B cell (primary cell): ENCODE results near the gene ANTXR2. TPM values are rescaled to one million over a fixed set of nuclear protein-coding genes. Genes with fewer than 3 reads are reported as not detected.

ENCODE experiments used
- ATAC-seq: fragments of 200-7000 bp; cut with Tn5 transposase; one replicate; pipeline ENCODE4 v1.10.0; 2021; ENCODE audit warnings: low read depth, mild to moderate bottlenecking, moderate number of reproducible peaks, moderate library complexity
- CTCF ChIA-PET: fragments of 350-600 bp; sonication (Branson Sonifier 250); formaldehyde crosslinking; loops from one replicate; lab custom pipeline; 2021; ENCODE audit warnings: antibody characterized with exemption, inconsistent platforms; lab: Charles Lee
- POLR2A ChIA-PET: fragments of 350-600 bp; sonication (Branson Sonifier 250); formaldehyde crosslinking; loops from one replicate; lab custom pipeline; 2021; ENCODE audit warnings: antibody characterized with exemption; lab: Charles Lee
- DNase-seq: peaks from one replicate; pipeline ENCODE4 v3.0.0; 2013
- H2AFZ ChIP-seq: 2 replicates; pipeline ENCODE4 v1.6.1; 2012; ENCODE audit warnings: mild to moderate bottlenecking, low read depth, low read length; ENCODE audit not compliant: insufficient read depth, poor library complexity, severe bottlenecking
- H3K27ac ChIP-seq, 2 donors: 1 replicate in 1 of 2; 2 replicates in 1 of 2; pipeline ENCODE4 v1.5.1; 2012 to 2013; ENCODE audit warnings: low read length in 2 of 2, mild to moderate bottlenecking in 2 of 2, moderate library complexity in 1 of 2
- H3K27me3 ChIP-seq, 4 experiments: fragments of 200-600 bp in 1 of 4; sonication (generic) in 1 of 4; replicated peaks in 1 of 4; 1 replicate in 2 of 4; 2 replicates in 2 of 4; pipeline versions ENCODE4 v1.6.1 to v1.7.0; 2013 to 2016; ENCODE audit warnings: low read length in 3 of 4, mild to moderate bottlenecking in 2 of 4, mixed read lengths in 1 of 4, moderate library complexity in 1 of 4; ENCODE audit not compliant: insufficient read depth in 4 of 4, control insufficient read depth in 3 of 4; ENCODE audit errors: control extremely low read depth in 1 of 4
- H3K36me3 ChIP-seq, 2 experiments: replicated peaks in 1 of 2; 1 replicate in 1 of 2; 2 replicates in 1 of 2; pipeline versions ENCODE4 v1.6.1 to v1.7.1; 2013; ENCODE audit warnings: low read length in 1 of 2; ENCODE audit not compliant: insufficient read depth in 2 of 2, control insufficient read depth in 1 of 2; ENCODE audit errors: control extremely low read depth in 1 of 2, extremely low read depth in 1 of 2
- H3K4me1 ChIP-seq, 2 donors: fragments of 200-600 bp in 1 of 2; sonication (generic) in 1 of 2; 1 replicate in 1 of 2; 2 replicates in 1 of 2; pipeline versions ENCODE4 v1.5.1 to v1.6.1; 2013 to 2017; ENCODE audit warnings: low read length in 2 of 2; ENCODE audit not compliant: control insufficient read depth in 2 of 2, insufficient read depth in 2 of 2
- H3K4me2 ChIP-seq: replicated peaks from 2 replicates; pipeline ENCODE3; 2012; ENCODE audit warnings: mild to moderate bottlenecking, low read depth, low read length; ENCODE audit not compliant: poor library complexity, severe bottlenecking
- H3K4me3 ChIP-seq, 5 experiments: fragments of 200-600 bp in 1 of 5; sonication (generic) in 1 of 5; 1 replicate in 3 of 5; 2 replicates in 2 of 5; pipeline versions ENCODE4 v1.5.1 to v1.7.0; 2011 to 2016; ENCODE audit warnings: low read length in 4 of 5, mild to moderate bottlenecking in 4 of 5, low read depth in 2 of 5, control low read depth in 1 of 5, moderate library complexity in 1 of 5; ENCODE audit not compliant: insufficient read depth in 1 of 5; ENCODE audit errors: control extremely low read depth in 1 of 5, extremely low read depth in 1 of 5
- H3K79me2 ChIP-seq: fragments of 200-600 bp; sonication (generic); one replicate; pipeline ENCODE4 v1.6.0; 2016; ENCODE audit warnings: low read length; ENCODE audit not compliant: control insufficient read depth, insufficient read depth
- H3K9ac ChIP-seq: fragments of 200-600 bp; sonication (generic); 2 replicates; pipeline ENCODE4 v1.6.1; 2017; ENCODE audit warnings: mild to moderate bottlenecking, low read length, moderate library complexity
- H3K9me3 ChIP-seq, 3 donors: one replicate each; pipeline versions ENCODE4 v1.6.1 to v1.7.1; 2013; ENCODE audit warnings: low read length in 2 of 3; ENCODE audit not compliant: control insufficient read depth in 2 of 3, insufficient read depth in 1 of 3; ENCODE audit errors: control extremely low read depth in 1 of 3
- H4K20me1 ChIP-seq: 2 replicates; pipeline ENCODE4 v1.6.0; 2012; ENCODE audit warnings: mild to moderate bottlenecking, low read length; ENCODE audit not compliant: insufficient read depth, control insufficient read depth, poor library complexity, severe bottlenecking
- H3K27ac Mint-ChIP-seq: one replicate; pipeline ENCODE4 v1.8.0; 2021; ENCODE audit warnings: mixed read lengths
- H3K27me3 Mint-ChIP-seq: one replicate; pipeline ENCODE4 v1.8.0; 2021; ENCODE audit warnings: mixed read lengths
- H3K4me1 Mint-ChIP-seq: one replicate; pipeline ENCODE4 v1.8.0; 2021; ENCODE audit warnings: mixed read lengths
- H3K4me3 Mint-ChIP-seq: one replicate; pipeline ENCODE4 v1.8.0; 2021; ENCODE audit warnings: mixed read lengths
- H3K9me3 Mint-ChIP-seq: one replicate; pipeline ENCODE4 v1.8.0; 2022; ENCODE audit warnings: mixed read lengths; ENCODE audit not compliant: insufficient read depth
- CTCF ChIP-seq: fragments of 200-600 bp; IDR thresholded peaks from one replicate; pipeline ENCODE4 v1.8.0; 2022; ENCODE audit warnings: antibody characterized with exemption, mild to moderate bottlenecking
- EZH2 ChIP-seq: IDR thresholded peaks from 2 replicates; pipeline ENCODE4 v1.6.1; 2012; ENCODE audit warnings: borderline replicate concordance, low read depth, mild to moderate bottlenecking, moderate library complexity, low read length; ENCODE audit not compliant: insufficient read depth, poor library complexity, severe bottlenecking
- WGBS: methylation state at CpG from one replicate; pipeline ENCODE4 v1.1.5; 2013; ENCODE audit warnings: missing lambda C conversion rate; ENCODE audit not compliant: insufficient coverage; 5-methylcytosine and 5-hydroxymethylcytosine counted together
- intact Hi-C: fragments of 100-400 bp; cut with micrococcal nuclease; formaldehyde crosslinking; loops from one replicate; pipeline ENCODE4 v1.10.0; 2022
- polyA plus RNA-seq: library from polyadenylated mRNA; depleted of rRNA; stranded (reverse); fragments of >200 nt; gene quantifications from 2 replicates; pipeline ENCODE4 v1.2.3, GENCODE V29; 2012
- total RNA-seq, 2 donors: library from RNA; stranded (reverse); fragments of 120-200 nt in 1 of 2; gene quantifications; 1 replicate in 1 of 2; 2 replicates in 1 of 2; pipeline versions ENCODE4 v1.2.3 to v1.2.4, GENCODE V29; 2013 to 2022

The ANTXR2 gene
- total and polyA plus RNA-seq, 2 donors (not counting 1 experiment from before 2014, with no cell fraction given): 10.6 to 63.0 TPM

GRCh38 chr4:79959652-79960051 is 113.4 kb downstream of the ANTXR2 start:
- Mint-ChIP-seq H3K27ac (no peak overlapping the region), H3K4me1 (no peaks in the 10 kb centered on the region), H3K9me3 (no peaks in the 10 kb centered on the region), H3K27me3 (no peaks in the 10 kb centered on the region), H3K4me3 (no peak overlapping the region)
- POLR2A ChIA-PET: no interaction called here
- no peak overlapping the region for H3K27ac ChIP-seq
- CTCF ChIA-PET: no interaction called here
- ATAC-seq (no peak), DNase-seq (no peak)
- H3K79me2 ChIP-seq: no peaks in the 10 kb centered on the region
- H3K27me3 ChIP-seq: no peaks in the 10 kb centered on the region
- no peaks in the 10 kb centered on the region for H4K20me1 ChIP-seq
- H2AFZ ChIP-seq: no peak overlapping the region
- H3K4me1 ChIP-seq: no peaks in the 10 kb centered on the region
- peaks cover 0 to 5% (median 0%) of the 10 kb centered on the region in 3 donors for H3K9me3 ChIP-seq
- 100% methylated on average over 5 of the region's 7 CpGs for WGBS
- H3K9ac ChIP-seq: no peak overlapping the region
- TF ChIP-seq EZH2 (no peak), CTCF (no peak)
- intact Hi-C loops: no loop called here
- H3K36me3 ChIP-seq: peaks cover 6 to 7% of the 10 kb centered on the region in 2 experiments
- H3K4me3 ChIP-seq: no peak overlapping the region
- H3K4me2 ChIP-seq: no peak overlapping the region

- no peak for DNase-seq
- WGBS: no CpG with 5 or more reads among the region's 5 CpGs
- no peak overlapping the region for H3K4me3 Mint-ChIP-seq
- H3K9me3 Mint-ChIP-seq: no peaks in the 10 kb centered on the region
- Histone ChIP-seq H3K9ac (no peak overlapping the region), H3K27ac (no peak overlapping the region), H3K4me2 (no peak overlapping the region), H3K9me3 (no peaks in the 10 kb centered on the region), H2AFZ (no peak overlapping the region), H3K4me1 (no peaks in the 10 kb centered on the region), H3K36me3 (peaks cover 0 to 5% of the 10 kb centered on the region in 2 experiments), H3K4me3 (no peak overlapping the region), H3K79me2 (no peaks in the 10 kb centered on the region), H3K27me3 (no peaks in the 10 kb centered on the region), H4K20me1 (no peaks in the 10 kb centered on the region)
- no peak for ATAC-seq
- intact Hi-C loops: no loop called here
- ChIA-PET CTCF (no interaction called here), POLR2A (no interaction called here)
- H3K27me3 Mint-ChIP-seq: no peaks in the 10 kb centered on the region
- H3K27ac Mint-ChIP-seq: no peak overlapping the region
- no peaks in the 10 kb centered on the region for H3K4me1 Mint-ChIP-seq
- no peak for TF ChIP-seq EZH2
- no peak for TF ChIP-seq CTCF
Measured at GRCh38 chr4:79958466-79959264, 114.4 kb downstream of the ANTXR2 start.
